HG02981 (cell line): Measurements from ENCODE around the gene RCAN3.
A peak's percentile ranks its signal among the peaks of the same experiment; 100 is the strongest.
"Not testable (repeated sequence)": the region's sequence is repeated elsewhere in the genome, so short reads cannot be mapped to it uniquely, and the experiment has no call there.

Source experiments
- ATAC-seq: cut with Tn5 transposase; IDR thresholded peaks from one replicate; pipeline ENCODE4 v1.9.1; 2021; ENCODE audit warnings: mild to moderate bottlenecking, moderate library complexity; ENCODE audit not compliant: unreplicated experiment

RCAN3 gene

DNA sequence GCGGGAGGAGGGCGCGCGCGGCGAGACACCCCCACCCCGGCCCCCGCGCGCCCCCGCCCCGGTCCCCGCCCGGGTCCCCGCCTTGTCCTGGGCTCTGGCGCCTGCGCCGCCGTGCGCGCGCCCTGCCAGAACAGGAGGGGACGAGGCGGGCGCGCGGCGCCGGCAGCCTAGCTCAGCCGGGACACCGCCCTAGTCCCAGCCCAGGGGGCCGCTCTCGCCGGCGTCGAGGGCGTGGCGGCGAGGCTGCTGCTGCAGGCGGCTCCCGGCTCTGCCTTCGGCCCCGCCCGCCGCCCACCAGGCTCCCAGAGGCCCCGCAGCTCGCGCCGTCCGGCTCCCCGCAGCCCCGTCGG, at the start of gene RCAN3:
TSS of gene RCAN3 (plus strand) at position 128 of the 350 bp plus-strand sequence. CDS start 11,537 bp downstream, outside the sequence.
- peak; percentile 63 for ATAC-seq

DNA sequence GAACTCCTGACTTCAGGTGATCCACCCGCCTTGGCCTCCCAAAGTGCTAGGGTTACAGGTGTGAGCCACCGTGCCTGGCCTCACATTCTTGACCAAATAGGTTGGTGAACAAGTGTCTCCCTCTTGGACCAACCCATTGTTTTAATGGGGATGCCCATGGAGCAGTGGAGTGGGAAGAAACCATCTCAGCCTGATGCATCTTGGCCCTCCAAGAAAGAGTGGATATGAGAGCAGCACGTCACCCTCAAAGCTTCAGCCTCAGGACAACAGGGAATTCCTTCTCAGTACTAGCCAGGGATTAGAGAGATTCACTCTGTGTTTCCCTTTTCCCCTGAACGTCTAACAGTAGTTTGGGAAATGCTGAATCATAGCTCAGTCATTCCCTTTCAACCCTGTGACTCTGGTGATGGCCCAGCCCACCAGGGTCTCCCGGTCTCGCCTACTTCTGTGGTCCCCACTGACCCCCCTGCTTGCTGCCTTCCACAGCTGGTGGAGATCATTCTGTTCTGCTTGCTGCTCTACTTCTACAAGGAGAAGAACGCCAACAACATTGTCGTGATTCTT, 49.6 kb upstream of the RCAN3 start:
- ATAC-seq, result no peak

DNA sequence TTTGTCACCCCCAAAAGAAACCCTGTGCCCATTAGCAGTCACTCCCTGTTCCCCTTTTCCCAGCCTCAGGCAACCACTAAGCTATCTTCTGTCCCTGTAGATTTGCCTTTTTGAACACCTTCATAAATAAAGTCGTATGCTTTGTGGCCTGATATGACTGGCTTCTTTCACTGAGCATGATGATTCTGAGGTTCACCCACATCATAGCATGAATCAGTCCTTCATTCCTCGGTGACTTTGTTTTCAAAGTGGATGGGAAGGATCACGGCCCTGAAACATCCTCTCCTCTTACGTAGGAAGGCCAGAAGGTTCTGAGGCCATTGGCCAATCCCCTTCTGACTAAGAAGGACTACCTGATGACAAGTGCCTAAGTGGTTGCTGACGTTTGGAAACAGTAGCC, 48.0 kb upstream of the RCAN3 start:
- ATAC-seq, result no peak

DNA sequence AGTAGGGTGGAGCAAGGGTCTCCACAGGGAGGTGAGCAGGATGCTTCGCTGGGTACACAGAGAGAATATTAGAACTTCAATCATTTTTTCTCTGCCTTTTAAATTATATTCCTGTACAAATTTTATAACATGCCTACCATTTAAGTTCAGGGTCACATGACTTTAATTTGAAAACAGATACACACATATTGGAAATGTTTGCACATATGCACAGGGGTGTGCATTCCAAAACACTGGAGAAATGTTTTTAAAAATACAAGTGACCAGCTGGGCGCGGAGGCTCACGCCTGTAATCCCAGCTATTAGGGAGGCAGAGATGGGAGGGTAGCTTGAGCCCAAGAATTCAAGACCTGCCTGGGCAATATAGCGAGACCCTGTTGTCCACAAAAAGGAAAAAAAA, 47.4 kb upstream of the RCAN3 start:
- ATAC-seq, result no peak

DNA sequence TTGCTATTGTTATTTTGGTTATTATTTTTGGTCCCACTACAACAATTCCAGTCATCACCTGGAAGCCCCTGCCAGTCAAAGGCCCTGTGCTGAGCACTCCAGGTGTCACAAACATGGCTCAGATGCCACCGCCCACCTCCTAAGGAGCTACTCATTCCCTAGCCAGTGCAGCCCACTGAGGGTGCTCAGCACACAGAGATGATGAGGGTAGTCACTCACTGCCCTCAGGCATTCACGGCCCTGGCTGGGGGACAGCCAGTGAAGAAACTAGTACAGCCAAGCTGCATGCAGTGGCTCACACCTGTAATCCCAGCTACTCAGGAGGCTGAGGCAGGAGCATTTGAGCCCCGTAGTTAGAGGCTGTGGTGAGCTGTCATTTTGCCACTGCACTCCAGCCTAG, 44.8 kb upstream of the RCAN3 start:
- no peak for ATAC-seq

DNA sequence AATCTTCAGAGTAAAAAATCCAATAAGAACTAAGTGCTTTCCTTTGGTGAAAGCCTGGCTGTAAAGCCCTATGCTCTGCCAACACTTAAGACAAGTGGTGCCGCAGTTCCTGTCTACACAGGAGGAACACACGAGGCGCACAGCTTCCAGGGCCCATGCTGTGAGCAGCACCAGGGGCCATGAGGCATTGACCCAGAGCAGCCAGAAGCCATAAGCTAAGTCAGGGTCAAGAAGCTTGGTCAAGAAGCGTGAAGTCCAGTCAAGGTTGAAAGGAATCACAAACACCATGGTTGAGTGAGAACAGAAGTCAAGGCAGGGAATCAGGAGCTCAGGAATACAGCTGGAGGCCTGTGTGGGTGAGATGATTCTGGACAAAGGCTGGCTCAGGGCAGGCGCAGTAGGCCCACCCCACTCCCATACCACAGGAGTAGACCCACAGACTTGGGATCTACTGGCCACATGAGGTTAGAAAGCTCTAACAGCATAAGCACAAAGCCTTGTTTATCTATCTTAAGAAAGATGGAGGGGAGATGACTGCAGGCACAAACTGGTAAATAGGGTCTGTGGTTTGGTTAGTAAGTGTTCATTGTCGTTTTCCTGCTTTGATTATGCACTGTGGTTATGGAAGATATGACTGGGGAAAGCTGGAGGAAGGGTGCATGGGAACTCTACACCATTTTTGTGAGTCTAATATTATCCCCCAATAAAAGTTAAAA, 42.9 kb upstream of the RCAN3 start:
- no peak for ATAC-seq

DNA sequence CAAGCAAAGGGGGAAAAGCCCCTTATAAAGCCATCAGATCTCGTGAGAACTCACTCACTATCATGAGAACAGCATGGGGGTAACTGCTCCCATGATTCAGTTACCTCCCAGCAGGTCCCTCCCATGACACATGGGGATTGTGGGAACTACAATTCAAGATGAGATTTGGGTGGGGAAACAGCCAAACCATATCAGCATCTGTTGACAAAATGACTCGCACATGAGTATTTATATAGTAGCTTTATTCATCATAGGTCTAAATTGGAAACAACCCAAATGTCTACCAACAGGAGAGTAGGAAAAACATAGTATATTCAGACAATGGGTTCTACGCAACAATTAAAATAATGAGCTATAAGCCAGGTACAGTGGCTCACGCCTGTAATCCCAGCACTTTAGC, 40.5 kb upstream of the RCAN3 start:
- not testable (repeated sequence) for ATAC-seq

DNA sequence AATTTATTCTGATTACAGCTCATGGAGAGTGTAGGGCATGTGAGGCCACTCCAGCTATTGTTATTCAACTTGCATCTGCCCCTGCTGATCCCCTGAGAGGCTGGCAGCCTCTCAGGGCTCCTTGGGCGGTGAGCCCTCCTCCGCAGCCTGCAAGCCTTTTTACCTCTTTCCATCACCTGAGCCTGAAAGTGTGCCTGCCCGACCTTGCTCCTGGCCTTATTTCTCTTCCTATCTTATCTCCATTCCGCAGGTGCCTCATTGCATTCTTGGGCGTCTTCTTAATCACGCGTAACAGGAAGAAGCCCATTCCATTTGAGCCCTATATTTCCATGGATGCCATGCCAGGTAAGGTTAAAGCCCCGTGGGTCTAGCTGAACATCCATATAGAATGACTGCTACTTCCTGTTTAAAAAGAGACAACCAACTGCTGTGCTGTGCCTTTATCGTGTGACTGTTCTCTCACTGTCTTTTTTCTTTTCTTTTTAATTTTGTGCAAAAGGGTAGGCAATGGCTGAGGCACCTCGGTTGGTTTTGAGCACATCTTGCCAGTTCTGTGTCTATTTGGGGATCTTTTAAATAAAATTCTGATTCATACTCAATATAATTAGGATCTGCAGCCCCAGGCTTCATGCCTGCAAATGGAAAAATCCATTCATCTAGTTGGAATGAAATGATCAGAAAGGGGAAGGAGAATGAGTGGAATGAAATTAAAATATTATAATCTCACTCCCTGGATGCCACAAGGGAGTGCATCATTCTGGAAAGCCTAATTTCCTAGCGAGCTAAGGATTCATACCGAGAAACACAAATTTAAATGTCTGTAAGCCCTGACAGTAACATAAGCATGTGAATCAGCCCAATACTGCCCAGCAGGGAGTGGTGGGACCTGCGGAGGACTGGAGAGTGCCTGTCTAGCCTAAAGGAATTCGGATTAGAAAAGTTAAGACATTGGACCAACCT, 38.6 kb upstream of the RCAN3 start:
- ATAC-seq, result no peak

DNA sequence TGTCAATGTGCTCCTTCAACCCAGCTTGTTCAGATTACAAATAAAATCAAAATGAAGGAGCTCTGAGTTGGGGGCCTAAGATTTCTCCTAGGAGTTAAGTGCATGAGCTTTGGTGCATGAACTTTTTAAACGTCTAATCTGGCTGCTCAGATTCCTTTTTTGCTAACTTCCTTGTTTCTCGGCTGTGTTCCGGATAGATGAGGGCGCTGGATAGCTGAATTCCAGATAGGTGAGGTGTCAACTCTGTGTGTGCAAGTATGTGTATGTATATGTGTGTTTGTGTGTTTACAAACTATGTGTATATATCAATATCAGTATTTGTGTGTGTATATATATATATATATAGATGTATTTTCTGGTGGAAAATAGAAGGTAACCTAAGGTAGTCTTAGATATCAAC, 37.5 kb upstream of the RCAN3 start:
- ATAC-seq, result no peak

DNA sequence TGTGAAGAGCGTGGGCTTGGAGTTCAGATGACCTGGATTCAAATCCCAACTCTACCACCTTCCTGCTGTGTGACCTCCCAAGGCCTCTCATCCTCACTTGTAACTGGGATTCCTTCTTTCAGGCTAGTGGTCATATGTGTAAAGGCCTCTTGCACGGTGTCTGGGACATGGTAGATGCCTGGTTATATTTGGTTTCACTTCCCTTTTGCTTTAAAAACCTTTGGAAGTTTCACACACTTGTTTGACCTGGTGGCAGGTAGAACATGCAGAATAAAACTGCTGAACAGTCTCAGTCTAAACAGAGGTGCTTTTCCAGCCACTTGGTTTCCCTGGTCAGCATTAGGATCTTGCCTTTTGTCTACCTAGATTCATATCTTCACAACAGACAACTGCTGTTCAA, 37.0 kb upstream of the RCAN3 start:
- ATAC-seq, result no peak

DNA sequence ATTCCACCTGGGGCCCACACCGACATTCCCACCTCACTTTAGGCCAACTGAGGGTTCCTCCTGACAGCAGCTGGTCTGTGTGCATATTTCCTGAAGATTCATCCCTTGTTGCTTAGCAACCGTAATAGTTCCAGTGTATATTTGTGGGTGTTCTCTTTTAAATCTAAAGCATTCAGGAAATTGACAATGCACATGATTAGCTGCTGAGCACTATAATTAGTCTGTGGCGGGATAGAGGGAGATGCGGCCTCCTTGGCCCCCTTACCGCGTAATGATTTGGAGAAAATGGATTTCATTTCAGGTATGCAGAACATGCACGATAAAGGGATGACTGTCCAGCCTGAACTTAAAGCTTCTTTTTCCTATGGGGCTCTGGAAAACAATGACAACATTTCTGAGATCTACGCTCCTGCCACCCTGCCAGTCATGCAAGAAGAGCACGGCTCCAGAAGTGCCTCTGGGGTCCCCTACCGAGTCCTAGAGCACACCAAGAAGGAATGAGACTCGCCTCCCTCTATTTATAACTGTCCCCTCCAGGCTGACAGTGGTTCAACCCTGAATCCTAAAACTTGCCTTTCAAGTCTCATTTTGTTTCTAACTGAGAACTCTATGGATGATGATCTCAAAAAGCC, 33.8 kb upstream of the RCAN3 start:
- ATAC-seq, result no peak

DNA sequence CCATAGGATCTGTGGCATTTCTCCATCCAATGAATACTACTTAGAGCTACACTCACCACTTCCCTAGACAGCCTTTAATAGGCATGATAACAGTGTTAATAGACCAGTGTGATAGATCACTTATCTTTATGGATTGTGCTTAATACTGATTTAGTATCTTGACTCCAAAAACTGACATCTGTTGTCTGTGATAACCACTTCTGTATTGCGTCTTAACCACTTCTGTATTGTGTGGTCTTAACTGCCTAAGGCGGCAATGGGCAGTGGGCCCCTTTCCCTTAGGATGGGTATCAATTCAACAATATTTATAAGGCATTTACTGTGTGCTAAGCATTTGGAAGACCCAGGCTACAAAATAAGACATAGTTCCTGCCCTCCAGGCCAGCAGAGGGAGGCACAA, 32.0 kb upstream of the RCAN3 start:
- no peak for ATAC-seq

DNA sequence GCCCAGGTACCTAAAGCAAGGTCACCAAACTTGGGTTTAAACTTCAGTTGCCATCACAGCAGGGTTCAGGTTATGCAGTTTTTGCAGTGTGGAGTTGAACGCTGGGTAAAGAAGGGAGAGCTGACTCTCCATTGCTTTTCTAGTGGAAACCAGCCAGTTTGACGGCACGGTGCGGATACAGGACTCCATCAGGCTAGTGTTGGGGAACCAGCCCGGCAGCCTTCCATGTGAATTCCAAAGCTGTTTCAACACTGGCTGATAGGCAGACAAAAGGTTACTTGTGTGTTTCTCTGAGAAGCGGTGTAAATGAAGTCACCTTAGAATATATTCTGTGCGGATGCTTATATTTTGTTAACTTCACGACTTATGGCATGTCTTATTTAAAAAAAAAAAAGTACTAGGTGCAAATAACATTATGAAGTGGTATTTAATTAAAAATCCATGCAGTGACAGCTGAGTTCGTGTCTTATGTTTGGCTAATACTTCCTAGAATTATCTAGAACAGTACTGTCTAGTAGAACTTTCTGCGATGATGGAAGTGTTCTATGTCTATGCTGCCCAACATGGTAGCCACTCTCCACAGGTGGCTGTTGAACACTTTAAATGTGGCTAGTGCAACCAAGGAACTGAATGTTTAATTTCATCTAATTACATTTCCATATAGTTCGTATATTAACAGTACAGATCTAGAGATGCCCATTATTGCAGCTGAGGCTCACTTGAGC, 29.9 kb upstream of the RCAN3 start:
- no peak for ATAC-seq

DNA sequence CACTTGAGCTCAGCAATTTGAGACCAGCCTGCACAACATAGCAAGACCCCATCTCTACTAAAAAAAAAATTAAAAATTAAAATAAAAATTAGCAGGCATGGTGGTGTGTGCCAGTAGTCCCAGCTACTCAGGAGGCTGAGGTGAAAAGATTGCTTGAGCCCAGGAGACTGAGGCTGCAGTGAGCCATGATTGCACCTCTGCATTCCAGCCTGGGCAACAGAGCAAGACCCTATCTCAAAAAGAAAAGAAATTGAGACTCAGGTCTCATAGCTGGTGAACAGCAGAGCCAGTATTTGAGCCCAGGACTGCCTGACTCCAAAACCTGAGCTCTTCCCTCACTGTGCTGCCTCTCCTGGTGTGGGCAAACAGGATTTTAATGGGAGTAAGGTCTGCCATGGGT, 28.4 kb upstream of the RCAN3 start:
- ATAC-seq, result no peak

DNA sequence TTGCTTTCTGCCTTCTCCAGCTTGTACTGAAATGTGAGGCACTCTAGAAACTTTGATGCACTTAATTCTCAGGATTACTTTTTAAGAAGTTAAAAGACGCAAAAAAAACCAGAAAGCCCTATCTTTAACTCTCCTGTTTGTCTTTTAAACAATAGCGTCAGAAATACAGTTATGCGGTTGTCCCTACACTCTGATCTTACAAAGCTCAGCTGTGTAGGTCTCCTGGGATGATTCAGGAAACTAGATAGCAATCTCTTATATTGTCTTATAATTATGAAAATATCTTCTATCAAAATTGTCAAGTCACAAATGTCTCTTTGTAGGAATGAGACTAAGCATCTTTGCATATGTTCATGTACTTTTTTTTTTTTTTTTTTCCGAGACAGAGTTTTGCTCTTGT, 26.9 kb upstream of the RCAN3 start:
- no peak for ATAC-seq

DNA sequence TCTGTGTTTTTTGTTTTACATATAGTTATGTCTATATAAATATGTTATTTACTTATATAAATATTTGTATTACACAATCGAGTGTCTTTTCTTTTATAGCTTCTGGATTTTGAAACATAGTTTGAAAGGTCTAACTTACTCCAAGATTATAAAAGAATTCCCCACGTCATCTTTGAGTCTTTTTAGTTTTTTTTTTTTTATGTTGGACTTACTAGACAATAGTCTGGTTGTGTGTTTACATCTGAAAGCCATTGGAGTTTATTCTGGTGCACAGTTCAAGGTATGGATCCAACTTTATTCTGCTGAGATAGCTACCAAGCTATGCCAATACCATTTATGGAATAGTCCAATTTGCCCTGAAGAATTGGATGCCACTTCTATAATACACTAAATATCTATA, 26.1 kb upstream of the RCAN3 start:
- no peak for ATAC-seq

DNA sequence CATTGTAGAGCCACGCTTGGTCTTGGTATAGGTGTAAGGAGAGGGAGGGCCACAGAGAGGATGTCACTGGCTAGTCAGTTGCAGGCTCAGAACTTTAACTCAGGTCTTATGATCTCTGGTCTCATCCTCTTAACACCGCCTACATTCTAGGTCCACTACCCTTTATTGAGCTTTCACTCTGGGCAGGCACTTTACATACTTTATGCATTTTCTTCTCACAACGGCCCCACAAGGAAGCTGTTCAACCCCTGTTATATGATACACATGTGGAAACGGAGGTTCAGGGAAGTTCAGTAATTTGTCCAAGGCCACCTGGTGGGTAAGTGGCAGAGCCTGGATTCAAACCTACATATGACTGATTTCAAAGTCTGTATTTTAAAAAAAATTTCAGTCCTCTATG, 25.3 kb upstream of the RCAN3 start:
- ATAC-seq, result no peak

DNA sequence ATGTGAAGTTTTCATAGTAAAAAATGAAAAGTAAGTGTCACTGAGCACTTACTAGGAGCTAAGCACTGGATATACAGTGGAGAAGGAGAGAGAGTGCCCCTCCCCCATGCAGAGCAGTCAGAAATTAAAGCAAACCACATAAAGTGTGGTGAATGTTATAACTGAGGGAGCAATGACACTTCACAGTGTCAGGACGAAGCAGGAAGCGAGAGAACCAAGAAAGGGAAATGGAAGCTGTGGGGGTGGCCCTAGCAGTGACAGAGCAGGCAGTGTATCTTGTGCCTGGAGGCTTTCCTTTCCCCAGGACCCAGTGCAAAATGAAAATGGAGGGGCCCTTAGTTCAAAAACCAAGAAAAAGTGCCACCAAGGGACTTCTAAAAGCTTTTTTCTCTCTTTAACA, 21.5 kb upstream of the RCAN3 start:
- no peak for ATAC-seq

DNA sequence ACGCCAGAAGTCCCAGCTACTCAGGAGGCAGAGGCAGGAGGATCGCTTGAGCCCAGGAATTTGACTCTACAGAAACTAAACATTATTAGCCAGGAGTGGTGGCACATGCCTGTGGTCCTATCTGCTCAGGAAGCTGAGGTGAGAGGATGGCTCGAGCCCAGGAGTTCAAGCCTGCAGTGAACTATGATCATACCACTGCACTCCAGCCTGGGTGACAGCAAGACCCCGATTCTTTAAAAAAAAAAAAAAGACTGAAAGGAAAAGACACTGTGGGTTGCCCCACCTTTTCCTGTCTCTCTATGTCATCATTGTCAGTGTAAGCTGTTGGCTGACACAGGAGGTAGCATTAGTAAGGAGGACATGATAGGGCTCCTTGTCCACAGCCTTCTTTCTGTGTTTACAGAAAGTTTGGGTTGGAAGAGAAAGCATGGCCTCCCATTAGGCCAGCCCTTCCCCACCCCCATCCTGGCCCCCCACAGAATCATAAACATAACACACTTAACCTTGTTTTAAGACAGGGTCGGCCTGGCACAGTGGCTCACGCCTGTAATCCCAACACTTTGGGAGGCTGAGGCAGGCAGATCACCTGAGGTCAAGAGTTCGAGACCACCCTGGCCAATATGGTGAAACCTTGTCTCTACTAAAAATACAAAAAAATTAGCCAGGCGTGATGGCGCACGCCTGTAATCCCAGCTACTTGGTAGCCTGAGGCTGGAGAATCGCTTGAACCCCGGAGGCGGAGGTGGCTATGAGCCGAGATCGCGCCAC, 20.6 kb upstream of the RCAN3 start:
- no peak for ATAC-seq

DNA sequence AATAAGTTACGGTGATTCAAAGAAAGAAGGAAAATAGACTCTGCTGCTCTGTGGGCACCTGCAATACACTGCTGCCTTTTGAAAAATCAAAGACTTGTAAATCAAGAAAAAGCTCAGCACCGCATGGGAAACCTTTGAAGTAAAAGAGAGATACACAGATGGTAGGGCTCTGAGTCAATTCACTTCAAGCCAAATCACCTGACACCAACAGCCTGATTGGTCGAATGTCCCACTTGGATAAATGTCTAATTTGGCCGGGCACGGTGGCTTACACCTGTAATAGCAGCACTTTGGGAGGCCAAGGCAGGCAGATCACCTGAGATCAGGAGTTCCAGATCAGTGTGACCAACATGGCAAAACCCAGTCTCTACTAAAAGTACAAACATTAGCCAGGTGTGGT, 19.2 kb upstream of the RCAN3 start:
- ATAC-seq, result no peak
